OCI-LY1 (cell line): ENCODE measurements around the gene CEP20.

Experiments used
- H2AFZ ChIP-seq: fragments of 200-600 bp; sonication (generic), shearing (Covaris generic); 2 replicates; pipeline ENCODE4 v1.6.0; 2014; ENCODE audit warnings: antibody characterized with exemption, mild to moderate bottlenecking, low read length
- H3F3A ChIP-seq: fragments of 200-600 bp; sonication (generic), shearing (Covaris generic); 2 replicates; pipeline ENCODE4 v1.6.0; 2014; ENCODE audit warnings: mild to moderate bottlenecking, antibody characterized with exemption, low read length, moderate library complexity; ENCODE audit not compliant: insufficient read depth
- H3K27ac ChIP-seq: fragments of 200-600 bp; sonication (generic); 2 replicates; pipeline ENCODE4 v1.5.1; 2014; ENCODE audit warnings: low read length, mixed run types, mild to moderate bottlenecking, low read depth; ENCODE audit not compliant: poor library complexity, severe bottlenecking
- H3K27me3 ChIP-seq: fragments of 200-600 bp; sonication (generic); 2 replicates; pipeline ENCODE4 v1.6.0; 2014; ENCODE audit warnings: antibody characterized with exemption, mild to moderate bottlenecking, low read length, moderate library complexity; ENCODE audit not compliant: insufficient read depth
- H3K36me3 ChIP-seq: fragments of 200-600 bp; sonication (generic); 2 replicates; pipeline ENCODE4 v1.6.1; 2014; ENCODE audit warnings: mild to moderate bottlenecking, antibody characterized with exemption, low read length, moderate library complexity, mixed read lengths; ENCODE audit not compliant: insufficient read depth
- H3K4me1 ChIP-seq: fragments of 200-600 bp; sonication (generic); 2 replicates; pipeline ENCODE4 v1.5.1; 2014; ENCODE audit warnings: mild to moderate bottlenecking, low read length, moderate library complexity; ENCODE audit not compliant: insufficient read depth, severe bottlenecking
- H3K4me2 ChIP-seq: fragments of 200-600 bp; sonication (generic), shearing (Covaris generic); 2 replicates; pipeline ENCODE4 v1.6.1; 2014; ENCODE audit warnings: low read length
- H3K4me3 ChIP-seq: fragments of 200-600 bp; sonication (generic); 2 replicates; pipeline ENCODE4 v1.5.1; 2014; ENCODE audit warnings: low read length, low read depth, mild to moderate bottlenecking, mixed read lengths; ENCODE audit not compliant: poor library complexity, severe bottlenecking
- H3K79me2 ChIP-seq: fragments of 200-600 bp; shearing (Covaris generic); 2 replicates; pipeline ENCODE4 v1.6.1; 2016; ENCODE audit warnings: mixed run types, low read length, mixed read lengths; ENCODE audit not compliant: insufficient read depth
- H3K9ac ChIP-seq: fragments of 200-600 bp; sonication (generic), shearing (Covaris generic); 2 replicates; pipeline ENCODE4 v1.6.1; 2014; ENCODE audit warnings: mild to moderate bottlenecking, low read length, mixed read lengths
- H3K9me2 ChIP-seq: fragments of 200-600 bp; sonication (generic), shearing (Covaris generic); 2 replicates; pipeline ENCODE4 v1.6.1; 2014; ENCODE audit warnings: low read depth, mild to moderate bottlenecking, low read length, mixed read lengths
- H3K9me3 ChIP-seq: fragments of 200-600 bp; shearing (Covaris generic); 2 replicates; pipeline ENCODE4 v1.6.1; 2014; ENCODE audit warnings: low read length, mixed read lengths
- H4K20me1 ChIP-seq: fragments of 200-600 bp; sonication (generic), shearing (Covaris generic); 2 replicates; pipeline ENCODE4 v1.6.0; 2016; ENCODE audit warnings: mild to moderate bottlenecking, low read length; ENCODE audit not compliant: insufficient read depth
- CTCF ChIP-seq: fragments of 200-600 bp; sonication (generic), shearing (Covaris generic); IDR thresholded peaks from 2 replicates; pipeline ENCODE4 v1.5.1; 2017; ENCODE audit warnings: mild to moderate bottlenecking, antibody characterized with exemption, low read length, moderate library complexity, mixed read lengths
- EZH2 ChIP-seq: fragments of 200-600 bp; sonication (generic), shearing (Covaris generic); IDR thresholded peaks from 2 replicates; pipeline ENCODE4 v1.8.0; 2017; ENCODE audit warnings: borderline replicate concordance, mixed run types, mild to moderate bottlenecking, antibody characterized with exemption, low read length, moderate library complexity, mixed read lengths

The CEP20 gene

GRCh38 chr16:15849209-15849981 lies 39.0 kb downstream of the CEP20 start:
- no peak for TF ChIP-seq CTCF
- TF ChIP-seq EZH2: no peak

GRCh38 chr16:15847611-15848175 lies 40.7 kb downstream of the CEP20 start:
- Histone ChIP-seq H3K9ac (no peak overlapping the region), H3K27ac (no peak overlapping the region), H3K4me2 (no peak overlapping the region), H3K36me3 (no peaks in the 10 kb centered on the region), H2AFZ (no peak overlapping the region), H3K4me3 (no peak overlapping the region), H3K79me2 (no peaks in the 10 kb centered on the region), H3K9me2 (no peaks in the 10 kb centered on the region), H3K9me3 (no peaks in the 10 kb centered on the region), H3K4me1 (no peaks in the 10 kb centered on the region), H4K20me1 (no peaks in the 10 kb centered on the region), H3F3A (no peaks in the 10 kb centered on the region), H3K27me3 (0 out of 2 replicates have a peak, but pooled peaks cover 3% of the 10 kb centered on the region)
- TF ChIP-seq EZH2 (no peak), CTCF (no peak)

More at GRCh38 chr16:15849209-15849981, 39.0 kb downstream of the CEP20 start:
- H3K9me2 ChIP-seq: no peaks in the 10 kb centered on the region
- peaks cover 6% of the 10 kb centered on the region; the same call in 1 of the 2 replicates for H3K27me3 ChIP-seq
- H3K79me2 ChIP-seq: no peaks in the 10 kb centered on the region
- no peaks in the 10 kb centered on the region for H3K9me3 ChIP-seq
- no peaks in the 10 kb centered on the region for H3F3A ChIP-seq
- no peak overlapping the region for H3K4me3 ChIP-seq
- H3K4me1 ChIP-seq: no peaks in the 10 kb centered on the region
- no peak overlapping the region for H3K9ac ChIP-seq
- no peaks in the 10 kb centered on the region for H3K36me3 ChIP-seq
- H4K20me1 ChIP-seq: no peaks in the 10 kb centered on the region
- H3K4me2 ChIP-seq: no peak overlapping the region
- no peak overlapping the region for H3K27ac ChIP-seq
- no peak overlapping the region for H2AFZ ChIP-seq

- Histone ChIP-seq H3K9me2 (no peaks in the 10 kb centered on the region), H3K27ac (no peak overlapping the region), H2AFZ (no peak overlapping the region), H3K4me3 (no peak overlapping the region), H3K4me2 (no peak overlapping the region), H3K9ac (no peak overlapping the region), H3K27me3 (no peaks in the 10 kb centered on the region), H3K36me3 (no peaks in the 10 kb centered on the region), H3K9me3 (no peaks in the 10 kb centered on the region), H3F3A (no peaks in the 10 kb centered on the region), H3K79me2 (no peaks in the 10 kb centered on the region), H4K20me1 (no peaks in the 10 kb centered on the region), H3K4me1 (no peaks in the 10 kb centered on the region)
- no peak for TF ChIP-seq CTCF
- no peak for TF ChIP-seq EZH2
Observed at GRCh38 chr16:15846510-15846909, 41.9 kb downstream of the CEP20 start.
